Chondrocyte (in vitro differentiated cells): ENCODE measurements around the gene SSTR5. TPM values are rescaled to one million over a fixed set of nuclear protein-coding genes. Genes with fewer than 3 reads are reported as not detected.

Experiments
- DNase-seq: peaks from one replicate; pipeline ENCODE4 v3.0.0; 2021; ENCODE audit warnings: mixed read lengths, low spot score
- H3K27ac Mint-ChIP-seq: one replicate; pipeline ENCODE4 v1.8.0; 2021; ENCODE audit warnings: mild to moderate bottlenecking, moderate library complexity, mixed read lengths; ENCODE audit not compliant: unreplicated experiment
- H3K27me3 Mint-ChIP-seq: 2 replicates; pipeline ENCODE4 v1.8.0; 2021; ENCODE audit warnings: low read depth, mixed read lengths
- H3K36me3 Mint-ChIP-seq: 2 replicates; pipeline ENCODE4 v1.8.0; 2021; ENCODE audit warnings: low read depth, mixed read lengths
- H3K4me1 Mint-ChIP-seq: 2 replicates; pipeline ENCODE4 v1.8.0; 2021; ENCODE audit warnings: low read depth, mild to moderate bottlenecking, mixed read lengths
- H3K4me3 Mint-ChIP-seq: one replicate; pipeline ENCODE4 v1.8.0; 2021; ENCODE audit warnings: mild to moderate bottlenecking, moderate library complexity, mixed read lengths; ENCODE audit not compliant: unreplicated experiment
- H3K9me3 Mint-ChIP-seq: 2 replicates; pipeline ENCODE4 v1.8.0; 2021; ENCODE audit warnings: low read depth, mixed read lengths
- total RNA-seq: library from RNA; stranded (reverse); gene quantifications from 3 replicates; pipeline ENCODE4 v1.2.1, GENCODE V29; 2021
- TF ChIP-seq, protein P1 (sequence below): fragments of 200-600 bp; sonication (generic); IDR thresholded peaks from 2 replicates; pipeline ENCODE4 v1.5.0; 2021; ENCODE audit warnings: antibody characterized with exemption, mild to moderate bottlenecking, moderate library complexity

Gene SSTR5
- total RNA-seq, 1 donor from 2014 or later: not detected

DNA sequence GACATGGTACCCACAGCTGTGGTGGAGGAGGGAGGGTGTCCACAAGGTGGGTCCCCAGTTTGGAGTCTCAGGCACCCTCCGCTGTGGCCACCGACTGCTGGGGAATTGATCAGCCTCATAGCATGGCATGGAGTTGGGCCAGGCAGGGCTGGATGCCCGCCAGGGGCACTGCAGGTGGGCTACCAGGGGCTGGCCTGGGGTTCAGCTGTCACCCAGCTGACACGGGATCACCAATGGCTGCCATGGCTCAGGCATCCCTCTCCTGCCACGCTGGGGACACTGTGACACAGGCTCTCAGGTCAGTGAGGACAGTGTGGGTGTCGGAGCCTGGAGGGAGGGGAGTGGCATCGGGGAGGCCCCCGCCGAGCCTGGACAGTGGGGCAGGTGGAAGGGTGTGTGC lies 19.8 kb upstream of the SSTR5 start:
- Mint-ChIP-seq H3K4me3 (no peak overlapping the region), H3K27ac (no peak overlapping the region), H3K27me3 (peaks cover 1% of the 10 kb centered on the region), H3K9me3 (no peaks in the 10 kb centered on the region), H3K36me3 (no peaks in the 10 kb centered on the region), H3K4me1 (no peaks in the 10 kb centered on the region)
- DNase-seq: no peak
- TF ChIP-seq, protein P1, sequence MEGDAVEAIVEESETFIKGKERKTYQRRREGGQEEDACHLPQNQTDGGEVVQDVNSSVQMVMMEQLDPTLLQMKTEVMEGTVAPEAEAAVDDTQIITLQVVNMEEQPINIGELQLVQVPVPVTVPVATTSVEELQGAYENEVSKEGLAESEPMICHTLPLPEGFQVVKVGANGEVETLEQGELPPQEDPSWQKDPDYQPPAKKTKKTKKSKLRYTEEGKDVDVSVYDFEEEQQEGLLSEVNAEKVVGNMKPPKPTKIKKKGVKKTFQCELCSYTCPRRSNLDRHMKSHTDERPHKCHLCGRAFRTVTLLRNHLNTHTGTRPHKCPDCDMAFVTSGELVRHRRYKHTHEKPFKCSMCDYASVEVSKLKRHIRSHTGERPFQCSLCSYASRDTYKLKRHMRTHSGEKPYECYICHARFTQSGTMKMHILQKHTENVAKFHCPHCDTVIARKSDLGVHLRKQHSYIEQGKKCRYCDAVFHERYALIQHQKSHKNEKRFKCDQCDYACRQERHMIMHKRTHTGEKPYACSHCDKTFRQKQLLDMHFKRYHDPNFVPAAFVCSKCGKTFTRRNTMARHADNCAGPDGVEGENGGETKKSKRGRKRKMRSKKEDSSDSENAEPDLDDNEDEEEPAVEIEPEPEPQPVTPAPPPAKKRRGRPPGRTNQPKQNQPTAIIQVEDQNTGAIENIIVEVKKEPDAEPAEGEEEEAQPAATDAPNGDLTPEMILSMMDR: no peak

DNA sequence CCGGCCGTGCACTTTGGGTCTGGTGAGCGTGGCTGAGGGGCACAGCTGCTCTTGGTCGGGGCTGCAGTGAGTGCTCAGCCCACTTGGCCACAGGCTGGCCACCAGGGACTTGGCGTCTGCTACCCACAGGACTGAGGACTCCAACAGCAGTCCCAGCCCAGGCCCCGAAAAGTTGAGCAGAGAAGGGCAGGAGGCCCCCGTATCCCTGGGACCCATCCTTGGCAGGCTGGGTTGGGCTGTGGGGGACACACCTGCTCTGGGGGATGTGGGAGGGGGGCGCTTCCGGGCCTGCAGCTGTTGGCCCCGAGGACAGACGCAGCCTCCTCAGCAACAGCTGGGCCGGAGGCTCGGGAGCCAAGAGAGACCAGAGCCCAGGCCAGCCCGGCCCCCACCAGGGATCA lies 19.4 kb upstream of the SSTR5 start:
- Mint-ChIP-seq H3K27me3 (peaks cover 1% of the 10 kb centered on the region), H3K4me3 (no peak overlapping the region), H3K9me3 (no peaks in the 10 kb centered on the region), H3K27ac (no peak overlapping the region), H3K4me1 (no peaks in the 10 kb centered on the region), H3K36me3 (no peaks in the 10 kb centered on the region)
- DNase-seq: no peak
- TF ChIP-seq, protein P1: no peak

DNA sequence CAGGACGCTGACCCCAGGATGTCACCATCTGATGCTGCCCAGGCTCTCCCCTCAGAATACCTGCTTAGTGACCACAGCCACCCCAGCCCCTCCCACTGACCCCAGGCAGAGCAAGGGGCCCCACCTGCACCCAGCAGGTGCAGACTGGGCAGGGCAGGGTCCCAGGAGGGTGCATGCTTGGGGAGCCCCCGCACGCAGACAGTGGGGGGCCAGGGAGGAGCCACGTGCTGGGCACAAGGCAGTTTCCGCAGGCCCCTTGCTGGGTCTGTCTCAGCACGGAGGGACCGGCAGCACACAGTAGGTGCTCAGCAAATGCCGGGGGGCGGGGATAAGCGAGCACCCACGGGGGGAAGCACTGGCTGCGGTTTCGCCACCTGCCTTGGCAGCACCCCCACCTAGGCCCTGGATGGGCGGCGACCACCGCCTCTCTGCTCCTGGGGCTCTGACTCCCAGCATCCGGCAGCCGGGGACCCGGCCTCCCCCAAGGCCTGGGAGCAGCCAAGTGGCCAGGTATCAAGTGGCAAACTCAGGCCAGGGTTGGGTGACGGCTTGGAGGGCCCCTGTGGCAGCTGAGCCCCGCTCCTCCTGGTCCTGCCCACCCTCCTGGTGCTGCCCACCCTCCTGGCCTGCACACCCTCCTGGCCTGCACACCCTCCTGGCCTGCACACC lies 18.7 kb upstream of the SSTR5 start:
- Mint-ChIP-seq H3K4me1 (no peaks in the 10 kb centered on the region), H3K36me3 (no peaks in the 10 kb centered on the region), H3K9me3 (no peaks in the 10 kb centered on the region), H3K27me3 (peaks cover 1% of the 10 kb centered on the region), H3K27ac (no peak overlapping the region), H3K4me3 (no peak overlapping the region)
- TF ChIP-seq, protein P1: no peak
- no peak for DNase-seq

DNA sequence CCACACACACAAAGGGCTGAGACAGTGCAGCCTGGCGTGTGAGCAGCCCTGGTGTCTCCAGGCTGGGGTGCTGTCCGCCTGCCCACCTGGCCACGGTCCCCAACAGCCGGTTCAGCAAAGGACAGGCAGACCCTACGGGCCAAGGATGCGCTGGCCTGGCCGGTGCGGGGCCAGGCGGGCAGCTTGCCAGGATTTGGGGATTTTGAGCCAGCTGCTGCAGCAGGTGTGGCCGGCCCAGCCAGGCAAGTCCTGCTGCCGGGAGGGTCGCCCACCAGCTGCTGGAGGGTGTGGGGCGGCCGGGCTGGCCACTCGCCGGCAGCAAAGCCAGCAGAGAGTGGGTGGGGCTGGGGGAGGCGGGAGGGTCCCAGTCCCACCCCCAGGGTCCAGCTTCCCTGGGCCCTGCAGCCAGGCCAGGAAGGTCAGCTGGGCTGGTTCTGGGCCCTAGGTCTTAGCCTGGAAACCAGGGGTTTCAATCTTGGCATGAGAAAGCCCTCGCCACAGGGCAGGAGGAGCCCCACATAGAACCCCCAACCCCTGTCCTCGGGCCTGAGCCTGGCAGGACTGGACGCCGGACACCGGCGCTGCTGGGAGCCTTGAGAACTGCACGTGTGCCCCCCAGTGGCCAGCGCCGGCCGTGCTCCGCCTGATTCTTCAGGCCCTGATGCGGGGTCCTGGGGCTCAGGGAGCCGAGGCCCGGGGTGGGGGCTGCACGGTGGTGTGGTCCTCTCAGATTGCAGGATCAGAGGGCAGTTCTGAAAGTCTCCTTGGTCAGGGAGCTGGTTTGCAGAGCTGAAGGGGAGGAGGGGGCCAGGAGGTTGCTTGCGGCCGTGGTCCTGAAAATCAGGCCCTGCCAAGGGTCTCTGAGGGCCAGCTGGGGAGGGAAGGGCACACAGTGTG lies 17.6 kb upstream of the SSTR5 start:
- H3K27ac Mint-ChIP-seq: no peak overlapping the region
- H3K9me3 Mint-ChIP-seq: peaks cover 5% of the 10 kb centered on the region
- H3K4me3 Mint-ChIP-seq: no peak overlapping the region
- H3K4me1 Mint-ChIP-seq: no peaks in the 10 kb centered on the region
- no peak for DNase-seq
- H3K36me3 Mint-ChIP-seq: peaks cover 3% of the 10 kb centered on the region
- H3K27me3 Mint-ChIP-seq: peaks cover 1% of the 10 kb centered on the region
- TF ChIP-seq, protein P1: peak; percentile 92

DNA sequence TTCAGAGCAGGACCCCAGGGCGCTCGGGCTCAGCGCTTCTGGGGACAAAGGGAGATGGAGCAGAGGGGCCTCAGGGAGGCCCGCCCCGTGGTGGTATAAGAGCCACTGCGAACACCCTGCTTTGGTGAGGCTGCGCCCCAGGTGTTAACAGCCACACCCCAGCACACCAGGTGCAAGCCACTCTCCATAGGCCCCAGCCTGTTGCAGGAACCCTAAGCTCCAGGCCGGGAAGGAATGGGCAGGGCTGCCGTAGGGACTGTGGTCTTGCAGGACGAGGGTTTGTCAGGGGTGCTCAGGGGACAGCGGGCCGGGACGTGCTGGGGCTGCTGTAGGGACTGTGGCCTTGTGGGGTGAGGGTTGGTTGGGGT lies 17.0 kb upstream of the SSTR5 start:
- Mint-ChIP-seq H3K27ac (no peak overlapping the region), H3K4me1 (no peaks in the 10 kb centered on the region), H3K36me3 (peaks cover 3% of the 10 kb centered on the region), H3K4me3 (no peak overlapping the region), H3K9me3 (peaks cover 5% of the 10 kb centered on the region), H3K27me3 (peaks cover 1% of the 10 kb centered on the region)
- DNase-seq: no peak
- TF ChIP-seq, protein P1: no peak
